Measurements from ENCODE around the gene HAS3.

HAS3 gene

GRCh38 chr16:69157196-69157595 lies 51.7 kb downstream of the HAS3 start:
- DNase-seq: no peak

- no peak for DNase-seq
Observed at GRCh38 chr16:69160192-69160591, 54.7 kb downstream of the HAS3 start.

GRCh38 chr16:69165584-69165983 lies 60.1 kb downstream of the HAS3 start:
- no peak for DNase-seq

- DNase-seq: no peak
Observed at GRCh38 chr16:69166221-69166833, 60.9 kb downstream of the HAS3 start.

GRCh38 chr16:69166946-69167930 lies 61.8 kb downstream of the HAS3 start:
- DNase-seq: no peak
